Head of caudate nucleus (tissue), 42 donors: Measurements from ENCODE around the gene SORL1-AS1.
A peak's percentile ranks its signal among the peaks of the same experiment; 100 is the strongest.

ENCODE experiments used
- DNase-seq, 42 donors: peaks; one replicate each; pipeline versions ENCODE4 v3.0.0 to v3.0.0-alpha.2; 2020 to 2021; ENCODE audit warnings: mixed read lengths in 7 of 42
- intact Hi-C: fragments of 100-400 bp; cut with DNase I; formaldehyde crosslinking; loops from one replicate; pipeline ENCODE4 v1.15.0; 2022

The SORL1-AS1 gene

GRCh38 chr11:121458551-121458950 lies 5.8 kb upstream of the SORL1-AS1 start:
- no peak for DNase-seq
- intact Hi-C loops = loop anchor here (10.0 kb wide), 2 partner anchors 56 to 134 kb away; no protein-coding TSS in a partner anchor

GRCh38 chr11:121456816-121457431 lies 4.2 kb upstream of the SORL1-AS1 start:
- no peak for DNase-seq
- intact Hi-C loops = loop anchor here (10.0 kb wide), 2 partner anchors 58 to 132 kb away; no protein-coding TSS in a partner anchor

- intact Hi-C loops = loop anchor here (10.0 kb wide), 2 partner anchors 59 to 131 kb away; no protein-coding TSS in a partner anchor
- no peak for DNase-seq
Observed at GRCh38 chr11:121456151-121456550, 3.4 kb upstream of the SORL1-AS1 start.

- no peak for DNase-seq
- intact Hi-C loops = loop anchor here (10.0 kb wide), 2 partner anchors 60 to 130 kb away; no protein-coding TSS in a partner anchor
Observed at GRCh38 chr11:121455115-121455514, 2.3 kb upstream of the SORL1-AS1 start.

- intact Hi-C loops = loop anchor here (10.0 kb wide), 2 partner anchors 61 to 129 kb away; no protein-coding TSS in a partner anchor
- no peak for DNase-seq
Observed at GRCh38 chr11:121453589-121454299, 977 bp upstream of the SORL1-AS1 start.

GRCh38 chr11:121451986-121452608 lies 670 bp downstream of the SORL1-AS1 start, which contains the start of gene SORL1:
SORL1 (plus strand) TSS chr11:121452314; CDS start chr11:121452332, 18 bp downstream.
- peak; percentile 65 to 93 (median 84) for DNase-seq
- intact Hi-C loops = loop anchor here (10.0 kb wide), 2 partner anchors 63 to 127 kb away; no protein-coding TSS in a partner anchor

GRCh38 chr11:121451178-121451985 lies 1.4 kb downstream of the SORL1-AS1 start:
- no peak for DNase-seq
- intact Hi-C loops = loop anchor here (10.0 kb wide), 2 partner anchors 63 to 127 kb away; no protein-coding TSS in a partner anchor

GRCh38 chr11:121450401-121450800 lies 2.4 kb downstream of the SORL1-AS1 start:
- no peak for DNase-seq
- intact Hi-C loops = loop anchor here (10.0 kb wide), 2 partner anchors 64 to 126 kb away; no protein-coding TSS in a partner anchor

- no peak for DNase-seq
Observed at GRCh38 chr11:121449626-121450025, 3.1 kb downstream of the SORL1-AS1 start.

GRCh38 chr11:121449123-121449522 lies 3.6 kb downstream of the SORL1-AS1 start:
- intact Hi-C loops = no loop called here
- DNase-seq = no peak

More at GRCh38 chr11:121449626-121450025, 3.1 kb downstream of the SORL1-AS1 start:
- intact Hi-C loops = loop anchor here (10.0 kb wide), 2 partner anchors 65 to 125 kb away; no protein-coding TSS in a partner anchor

- DNase-seq = no peak
- intact Hi-C loops = no loop called here
Observed at GRCh38 chr11:121448431-121448941, 4.3 kb downstream of the SORL1-AS1 start.

- DNase-seq = no peak
- intact Hi-C loops = no loop called here
Observed at GRCh38 chr11:121448011-121448410, 4.8 kb downstream of the SORL1-AS1 start.

GRCh38 chr11:121446752-121447156 lies 6.0 kb downstream of the SORL1-AS1 start:
- intact Hi-C loops = no loop called here
- DNase-seq = no peak

GRCh38 chr11:121445071-121445768 lies 7.5 kb downstream of the SORL1-AS1 start:
- peak in 17 of 42 donors; percentile 17 to 73 (median 46) for DNase-seq
- intact Hi-C loops = no loop called here

- intact Hi-C loops = no loop called here
- DNase-seq = no peak
Observed at GRCh38 chr11:121444526-121444925, 8.2 kb downstream of the SORL1-AS1 start.

GRCh38 chr11:121443688-121444275 lies 9.0 kb downstream of the SORL1-AS1 start:
- no peak for DNase-seq
- intact Hi-C loops = no loop called here

GRCh38 chr11:121441521-121441920 lies 11.2 kb downstream of the SORL1-AS1 start:
- peak in 1 of 42 donors; percentile 49 for DNase-seq
- intact Hi-C loops = no loop called here
